ENCODE results near the gene TRNT1.

Gene TRNT1

GRCh38 chr3:3145831-3146230 lies 19.1 kb downstream of the TRNT1 start:
- H3K36me3 ChIP-seq (ENCODE audit: insufficient read depth, low read length), result peaks cover 99% of the 10 kb centered on the region
- H3K27ac ChIP-seq (ENCODE audit: low read depth, low read length, poor library complexity, severe bottlenecking), result no peak overlapping the region

GRCh38 chr3:3149560-3149959 lies 22.8 kb downstream of the TRNT1 start:
- TF ChIP-seq CTCF (IDR thresholded peaks at IDR 0.05; ENCODE audit: low read length) (no peak), EZH2 (IDR thresholded peaks at IDR 0.05; ENCODE audit: borderline replicate concordance, low read length) (no peak)
- H3K9ac ChIP-seq (ENCODE audit: low read length), result no peak overlapping the region
- H3K4me1 ChIP-seq (ENCODE audit: insufficient read depth, low read length, severe bottlenecking), result no peaks in the 10 kb centered on the region
- H4K20me1 ChIP-seq (ENCODE audit: insufficient read depth, low read length), result no peaks in the 10 kb centered on the region
- H3K4me2 ChIP-seq (ENCODE audit: low read length), result no peak overlapping the region
- peaks cover 100% of the 10 kb centered on the region for H3K36me3 ChIP-seq (ENCODE audit: insufficient read depth, low read length)
- no peaks in the 10 kb centered on the region for H3F3A ChIP-seq (ENCODE audit: insufficient read depth, low read length)
- no peaks in the 10 kb centered on the region for H3K9me2 ChIP-seq (ENCODE audit: low read depth, low read length)
- no peak overlapping the region for H3K27ac ChIP-seq (ENCODE audit: low read depth, low read length, poor library complexity, severe bottlenecking)
- H2AFZ ChIP-seq (ENCODE audit: low read length), result no peak overlapping the region
- no peaks in the 10 kb centered on the region for H3K79me2 ChIP-seq (ENCODE audit: insufficient read depth, low read length)
- no peaks in the 10 kb centered on the region for H3K27me3 ChIP-seq (ENCODE audit: insufficient read depth, low read length)
- no peak overlapping the region for H3K4me3 ChIP-seq (ENCODE audit: low read depth, low read length, poor library complexity, severe bottlenecking)
- no peaks in the 10 kb centered on the region for H3K9me3 ChIP-seq (ENCODE audit: low read length)

More at GRCh38 chr3:3145831-3146230, 19.1 kb downstream of the TRNT1 start:
- no peak overlapping the region for H3K9ac ChIP-seq (ENCODE audit: low read length)
- H3K9me2 ChIP-seq (ENCODE audit: low read depth, low read length), result no peaks in the 10 kb centered on the region
- no peaks in the 10 kb centered on the region for H3K4me1 ChIP-seq (ENCODE audit: insufficient read depth, low read length, severe bottlenecking)
- H4K20me1 ChIP-seq (ENCODE audit: insufficient read depth, low read length), result no peaks in the 10 kb centered on the region
- H2AFZ ChIP-seq (ENCODE audit: low read length), result no peak overlapping the region
- H3K27me3 ChIP-seq (ENCODE audit: insufficient read depth, low read length), result no peaks in the 10 kb centered on the region
- no peak overlapping the region for H3K4me2 ChIP-seq (ENCODE audit: low read length)
- H3F3A ChIP-seq (ENCODE audit: insufficient read depth, low read length), result no peaks in the 10 kb centered on the region
- H3K79me2 ChIP-seq (ENCODE audit: insufficient read depth, low read length), result no peaks in the 10 kb centered on the region
- no peaks in the 10 kb centered on the region for H3K9me3 ChIP-seq (ENCODE audit: low read length)
- H3K4me3 ChIP-seq (ENCODE audit: low read depth, low read length, poor library complexity, severe bottlenecking), result no peak overlapping the region
- TF ChIP-seq CTCF (IDR thresholded peaks at IDR 0.05; ENCODE audit: low read length) (no peak), EZH2 (IDR thresholded peaks at IDR 0.05; ENCODE audit: borderline replicate concordance, low read length) (no peak)

GRCh38 chr3:3151513-3151912 lies 24.8 kb downstream of the TRNT1 start:
- no peaks in the 10 kb centered on the region for H3K79me2 ChIP-seq (ENCODE audit: insufficient read depth, low read length)
- no peaks in the 10 kb centered on the region for H3K9me2 ChIP-seq (ENCODE audit: low read depth, low read length)
- no peaks in the 10 kb centered on the region for H3K27me3 ChIP-seq (ENCODE audit: insufficient read depth, low read length)
- H3K36me3 ChIP-seq (ENCODE audit: insufficient read depth, low read length), result peaks cover 96% of the 10 kb centered on the region
- H3K4me1 ChIP-seq (ENCODE audit: insufficient read depth, low read length, severe bottlenecking), result no peaks in the 10 kb centered on the region
- no peak overlapping the region for H3K9ac ChIP-seq (ENCODE audit: low read length)
- no peak overlapping the region for H2AFZ ChIP-seq (ENCODE audit: low read length)
- no peaks in the 10 kb centered on the region for H3F3A ChIP-seq (ENCODE audit: insufficient read depth, low read length)
- no peak overlapping the region for H3K4me2 ChIP-seq (ENCODE audit: low read length)
- H3K27ac ChIP-seq (ENCODE audit: low read depth, low read length, poor library complexity, severe bottlenecking), result no peak overlapping the region
- TF ChIP-seq CTCF (IDR thresholded peaks at IDR 0.05; ENCODE audit: low read length) (no peak), EZH2 (IDR thresholded peaks at IDR 0.05; ENCODE audit: borderline replicate concordance, low read length) (no peak)
- no peaks in the 10 kb centered on the region for H3K9me3 ChIP-seq (ENCODE audit: low read length)
- H3K4me3 ChIP-seq (ENCODE audit: low read depth, low read length, poor library complexity, severe bottlenecking), result no peak overlapping the region
- no peaks in the 10 kb centered on the region for H4K20me1 ChIP-seq (ENCODE audit: insufficient read depth, low read length)

Measured in OCI-LY1 (cell line).